Mesothelial cell of epicardium (in vitro differentiated cells): ENCODE results near the gene KCNMB2. TPM values are rescaled to one million over a fixed set of nuclear protein-coding genes. Genes with fewer than 3 reads are reported as not detected.
"Not testable (repeated sequence)": the region's sequence is repeated elsewhere in the genome, so short reads cannot be mapped to it uniquely, and the experiment has no call there.

ENCODE experiments used
- DNase-seq, 2 experiments: peaks; one replicate each; pipeline ENCODE4 v3.0.0; 2021; ENCODE audit warnings: low spot score in 2 of 2; ENCODE audit not compliant: unreplicated experiment in 2 of 2
- H3K27ac Mint-ChIP-seq: 2 replicates; pipeline ENCODE4 v1.8.0; 2021; ENCODE audit warnings: mixed read lengths
- H3K27me3 Mint-ChIP-seq: 2 replicates; pipeline ENCODE4 v1.8.0; 2021; ENCODE audit warnings: low read depth, mixed read lengths
- H3K36me3 Mint-ChIP-seq: 2 replicates; pipeline ENCODE4 v1.8.0; 2021; ENCODE audit warnings: mixed read lengths
- H3K4me1 Mint-ChIP-seq: 2 replicates; pipeline ENCODE4 v1.8.0; 2021; ENCODE audit warnings: mixed read lengths
- H3K4me3 Mint-ChIP-seq: 2 replicates; pipeline ENCODE4 v1.8.0; 2021; ENCODE audit warnings: mild to moderate bottlenecking, moderate library complexity, mixed read lengths
- H3K9me3 Mint-ChIP-seq: 2 replicates; pipeline ENCODE4 v1.8.0; 2021; ENCODE audit warnings: mixed read lengths
- CTCF ChIP-seq: fragments of 200-600 bp; sonication (generic); IDR thresholded peaks from one replicate; pipeline ENCODE4 v1.5.0; 2021; ENCODE audit warnings: antibody characterized with exemption; ENCODE audit not compliant: unreplicated experiment
- total RNA-seq: library from RNA; stranded (reverse); gene quantifications from 3 replicates; pipeline ENCODE4 v1.2.1, GENCODE V29; 2021

Gene KCNMB2
- total RNA-seq, 1 donor from 2014 or later = 3.9 TPM

GRCh38 chr3:178735032-178735674, 198.9 kb downstream of the KCNMB2 start:
- H3K4me1 Mint-ChIP-seq = peaks cover 17% of the 10 kb centered on the region
- no peak for TF ChIP-seq CTCF
- no peak overlapping the region for H3K27ac Mint-ChIP-seq
- no peaks in the 10 kb centered on the region for H3K36me3 Mint-ChIP-seq
- H3K9me3 Mint-ChIP-seq = no peaks in the 10 kb centered on the region
- H3K4me3 Mint-ChIP-seq = no peak overlapping the region
- no peaks in the 10 kb centered on the region for H3K27me3 Mint-ChIP-seq
- no peak for DNase-seq

- TF ChIP-seq CTCF = no peak
- peak overlapping the region; percentile 45 for H3K27ac Mint-ChIP-seq
- H3K9me3 Mint-ChIP-seq = no peaks in the 10 kb centered on the region
- H3K36me3 Mint-ChIP-seq = no peaks in the 10 kb centered on the region
- no peak overlapping the region for H3K4me3 Mint-ChIP-seq
- no peak for DNase-seq
- no peaks in the 10 kb centered on the region for H3K27me3 Mint-ChIP-seq
- peaks cover 17% of the 10 kb centered on the region for H3K4me1 Mint-ChIP-seq
Observed at GRCh38 chr3:178736300-178736699, 200.1 kb downstream of the KCNMB2 start.

- Mint-ChIP-seq H3K9me3 (no peaks in the 10 kb centered on the region), H3K27ac (no peak overlapping the region), H3K4me1 (peaks cover 29% of the 10 kb centered on the region), H3K36me3 (no peaks in the 10 kb centered on the region), H3K27me3 (no peaks in the 10 kb centered on the region), H3K4me3 (no peak overlapping the region)
- DNase-seq = no peak
- no peak for TF ChIP-seq CTCF
Observed at GRCh38 chr3:178739720-178740119, 203.5 kb downstream of the KCNMB2 start.

GRCh38 chr3:178741020-178741419, 204.8 kb downstream of the KCNMB2 start:
- no peak overlapping the region for H3K4me3 Mint-ChIP-seq
- no peaks in the 10 kb centered on the region for H3K27me3 Mint-ChIP-seq
- H3K27ac Mint-ChIP-seq = no peak overlapping the region
- H3K36me3 Mint-ChIP-seq = peaks cover 9% of the 10 kb centered on the region
- H3K4me1 Mint-ChIP-seq = peaks cover 19% of the 10 kb centered on the region
- no peak for TF ChIP-seq CTCF
- DNase-seq = no peak
- H3K9me3 Mint-ChIP-seq = peaks cover 8% of the 10 kb centered on the region

GRCh38 chr3:178743297-178743696, 207.1 kb downstream of the KCNMB2 start:
- no peaks in the 10 kb centered on the region for H3K27me3 Mint-ChIP-seq
- no peak for TF ChIP-seq CTCF
- no peak overlapping the region for H3K4me3 Mint-ChIP-seq
- peaks cover 15% of the 10 kb centered on the region for H3K36me3 Mint-ChIP-seq
- H3K4me1 Mint-ChIP-seq = peaks cover 13% of the 10 kb centered on the region
- DNase-seq = no peak
- H3K27ac Mint-ChIP-seq = peak overlapping the region; percentile 35
- H3K9me3 Mint-ChIP-seq = peaks cover 15% of the 10 kb centered on the region

- H3K27ac Mint-ChIP-seq, H3K27me3 Mint-ChIP-seq, H3K4me3 Mint-ChIP-seq, DNase-seq: not testable (repeated sequence)
- Mint-ChIP-seq H3K9me3 (peaks cover 15% of the 10 kb centered on the region), H3K4me1 (peaks cover 13% of the 10 kb centered on the region), H3K36me3 (peaks cover 15% of the 10 kb centered on the region)
Observed at GRCh38 chr3:178745861-178746655, 209.8 kb downstream of the KCNMB2 start.
